NCI-H1436 treated with DMSO at 0.1 percent for 48 hours (cell line): Measurements from ENCODE around the gene FHAD1.

Source experiments
- DNase-seq: peaks from one replicate; lab custom pipeline; 2025; lab: John Stamatoyannopoulos, UW

The FHAD1 gene

DNA sequence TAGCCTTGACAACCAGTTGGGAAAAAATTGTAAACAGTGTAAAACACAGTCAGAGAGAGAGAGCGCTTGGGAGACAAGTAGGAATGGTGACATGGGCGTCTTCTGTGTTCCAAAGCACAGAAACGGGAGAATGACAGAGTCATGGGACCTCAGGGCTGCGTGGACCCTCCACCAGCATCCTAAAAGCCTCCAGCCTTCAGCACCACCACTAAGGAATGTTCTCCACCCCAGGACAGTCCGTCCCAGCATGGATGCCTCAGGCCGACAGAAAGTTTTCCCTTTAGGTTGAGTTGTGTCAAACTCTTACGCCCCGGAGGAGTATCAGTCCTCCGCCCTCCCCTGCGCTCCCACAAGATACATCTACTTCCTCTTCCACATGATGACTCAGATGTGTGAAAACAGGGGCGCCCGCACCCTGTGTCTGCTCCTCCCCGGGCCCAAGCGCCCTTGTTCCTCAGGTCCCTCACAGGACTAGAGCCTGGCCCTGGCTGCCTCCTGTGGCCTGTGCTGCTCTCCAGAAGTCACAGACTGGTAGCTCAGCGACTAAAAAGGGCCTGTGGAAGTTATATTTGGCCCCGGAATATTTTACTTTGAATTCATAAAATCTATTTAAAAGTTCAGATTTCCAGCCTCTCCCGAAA, 98.8 kb downstream of the FHAD1 start:
- no peak for DNase-seq

DNA sequence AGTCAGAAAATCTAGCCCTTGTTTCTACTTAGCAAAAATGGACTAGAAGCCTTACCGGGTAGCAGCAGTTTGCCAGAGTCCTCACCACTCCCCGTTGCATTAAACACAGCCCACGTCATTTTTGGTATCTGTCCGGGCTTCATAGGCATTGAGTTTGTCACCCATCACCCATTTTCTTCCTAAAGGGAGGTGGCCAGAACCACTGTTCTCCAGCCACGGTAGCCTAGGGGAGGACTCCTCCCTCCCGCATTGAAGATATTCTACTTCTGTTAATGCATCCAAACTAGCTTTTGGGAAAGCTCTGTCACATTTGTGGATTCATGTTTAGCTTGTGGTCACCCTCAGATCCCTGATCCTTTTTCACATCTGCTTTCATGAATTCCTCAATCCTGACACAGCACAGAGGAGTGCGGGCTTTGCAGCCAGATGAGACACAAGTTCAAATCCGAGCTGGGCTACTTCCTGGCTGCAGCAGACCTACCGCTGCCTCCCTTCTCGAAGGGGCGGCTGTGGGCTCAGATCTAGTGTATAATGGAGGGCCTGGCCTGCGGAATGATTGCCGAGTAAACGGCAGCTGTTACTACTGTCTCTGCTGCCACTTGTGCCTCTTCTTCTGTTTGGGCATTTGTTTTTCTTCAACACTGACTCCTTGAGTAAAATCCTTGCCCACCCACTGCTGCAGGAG, 99.5 kb downstream of the FHAD1 start:
- no peak for DNase-seq

DNA sequence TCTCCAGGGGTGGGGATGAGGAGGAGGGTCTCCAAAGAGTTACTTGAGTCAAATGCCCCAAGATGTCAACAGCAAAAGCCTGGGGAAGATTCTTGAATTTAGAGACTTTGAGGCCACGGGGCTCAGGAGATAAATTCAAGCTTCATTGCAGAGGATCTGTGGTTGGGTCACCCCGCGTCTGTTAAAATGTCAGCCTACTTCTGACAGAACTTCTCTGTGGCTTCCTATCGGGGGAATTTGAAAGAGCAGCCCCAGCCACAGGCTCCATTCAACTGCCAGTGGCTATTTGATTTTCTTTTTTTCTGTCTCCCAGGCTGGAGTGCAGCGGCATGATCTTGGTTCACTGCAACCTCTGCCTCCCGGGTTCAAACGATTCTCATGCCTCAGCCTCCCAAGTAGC, 100.2 kb downstream of the FHAD1 start:
- no peak for DNase-seq

DNA sequence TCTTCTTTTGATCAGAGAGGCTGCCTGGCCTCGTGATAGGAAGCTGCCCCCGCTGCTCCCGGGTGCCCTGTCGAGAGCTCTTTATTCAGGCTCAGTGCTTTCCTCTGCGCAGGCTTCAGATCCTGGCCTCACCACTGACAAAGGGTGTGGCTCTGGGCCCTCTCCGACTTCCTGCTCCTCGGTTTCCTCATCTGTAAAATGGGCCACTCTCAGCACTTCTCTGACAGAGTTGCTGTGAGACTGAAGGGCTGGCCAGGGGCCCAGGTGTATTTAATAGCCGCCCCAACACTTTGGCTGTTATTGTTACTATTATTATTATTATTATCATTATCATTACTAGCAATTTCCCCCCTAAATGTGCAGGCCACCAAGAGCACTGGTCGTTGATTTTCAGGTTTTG, 101.6 kb downstream of the FHAD1 start:
- DNase-seq: no peak

GRCh38 chr1:15349133-15349532, 102.1 kb downstream of the FHAD1 start:
- DNase-seq: no peak

- DNase-seq: no peak
These were observed 103.1 kb downstream of the FHAD1 start for GRCh38 chr1:15350151-15350550.

DNA sequence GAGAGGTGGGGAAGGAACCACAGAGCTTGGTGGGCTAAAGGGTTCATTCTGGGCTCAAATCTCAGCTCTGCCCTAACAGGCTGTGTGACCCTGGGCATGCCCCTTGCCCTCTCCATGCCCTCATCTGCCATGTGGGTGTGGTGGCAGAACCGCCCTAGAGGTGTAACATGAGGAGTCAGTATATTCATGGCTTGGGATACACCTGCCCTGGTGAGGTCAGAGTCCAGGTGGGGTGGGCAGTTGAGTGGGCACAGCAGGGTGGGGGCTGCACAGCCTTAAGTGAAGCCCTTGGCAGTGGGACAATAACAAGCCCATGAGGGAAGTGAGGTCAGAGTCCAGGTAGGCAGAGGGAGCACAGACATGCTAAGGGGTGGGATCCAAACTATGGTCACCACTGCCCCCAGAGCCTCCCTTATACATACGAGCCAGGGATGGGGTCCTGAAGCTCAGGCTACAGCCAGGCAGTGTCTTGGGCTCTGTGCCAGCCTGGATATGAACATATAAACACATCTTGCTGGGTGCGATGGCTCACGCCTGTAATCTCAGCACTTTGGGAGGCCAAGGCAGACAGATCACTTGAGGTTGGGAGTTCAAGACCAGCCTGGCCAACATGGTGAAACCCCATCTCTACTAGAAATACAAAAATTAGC, 103.7 kb downstream of the FHAD1 start:
- no peak for DNase-seq

GRCh38 chr1:15351310-15351709, 104.3 kb downstream of the FHAD1 start:
- DNase-seq: no peak

DNA sequence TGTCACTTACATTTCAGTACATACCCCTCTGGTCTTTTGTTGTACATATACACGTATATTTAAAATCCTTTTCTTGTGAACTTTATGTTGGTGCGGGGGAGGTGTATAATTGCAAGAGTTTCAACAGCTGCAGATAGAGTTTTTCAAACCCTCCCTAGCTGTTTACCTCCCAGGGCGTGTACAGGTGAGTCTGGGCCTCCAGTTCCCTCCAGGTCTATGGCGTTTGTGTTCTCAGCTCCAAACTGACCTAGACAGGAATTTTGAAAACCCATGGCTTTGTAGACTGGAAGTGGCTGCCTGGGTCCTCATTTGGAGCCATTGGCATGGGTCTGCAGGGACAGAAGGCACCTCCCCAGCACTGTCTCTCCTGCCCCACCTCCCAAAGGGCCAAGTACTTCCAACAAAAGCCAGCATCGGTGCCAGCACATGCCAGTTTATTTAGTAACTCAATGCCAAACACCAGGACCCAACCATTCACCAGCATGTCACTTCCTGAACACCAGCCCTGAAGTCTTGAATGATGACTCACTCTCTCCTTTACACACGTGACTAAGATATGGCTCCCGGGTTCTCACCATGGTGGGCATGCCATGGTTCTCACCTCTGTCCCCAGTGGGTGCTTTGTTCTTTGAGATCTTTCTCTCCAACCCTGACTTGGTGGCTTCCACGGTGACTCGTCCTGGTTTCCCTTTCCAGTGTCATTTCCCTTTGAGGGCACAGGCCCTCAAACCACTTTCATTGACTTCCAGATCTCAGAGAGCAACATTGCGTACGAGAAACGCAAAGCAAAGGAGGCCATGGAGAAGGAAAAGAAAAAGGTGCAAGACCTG, 105.3 kb downstream of the FHAD1 start:
- DNase-seq: no peak

DNA sequence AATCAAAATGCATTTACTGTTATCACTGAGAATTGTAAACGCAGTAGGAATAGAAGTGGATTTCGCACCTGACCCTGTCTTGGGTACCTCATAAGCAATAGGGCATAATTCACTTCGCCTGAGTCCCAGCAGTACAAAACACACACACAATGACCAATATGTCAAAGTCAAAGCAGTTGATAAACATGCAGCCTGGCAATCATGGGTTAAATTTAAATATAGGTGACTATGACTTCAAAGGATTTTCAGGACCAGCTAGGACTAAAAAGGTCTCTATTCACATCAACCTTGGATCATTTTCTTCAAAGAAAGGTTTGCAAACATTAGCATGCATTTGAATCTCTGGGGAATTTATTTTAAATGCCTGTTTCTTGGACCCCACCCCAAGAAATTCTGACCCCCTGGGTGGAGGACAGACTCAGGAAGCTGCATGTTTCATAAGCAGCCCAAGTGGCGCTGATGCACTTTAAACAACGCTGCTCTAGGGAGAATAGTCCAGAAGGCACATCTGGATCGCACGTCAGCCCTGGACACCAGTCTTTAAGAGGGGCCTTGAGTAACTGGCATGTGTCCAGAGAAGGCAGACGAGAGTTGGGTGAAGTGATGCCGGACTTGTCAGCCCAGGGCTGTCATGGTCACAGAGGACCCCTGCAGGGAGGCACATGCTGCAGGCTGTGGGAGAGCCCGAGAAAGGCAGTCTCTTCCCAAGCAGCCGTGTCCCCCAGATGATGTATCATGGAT, 107.0 kb downstream of the FHAD1 start:
- DNase-seq: no peak

DNA sequence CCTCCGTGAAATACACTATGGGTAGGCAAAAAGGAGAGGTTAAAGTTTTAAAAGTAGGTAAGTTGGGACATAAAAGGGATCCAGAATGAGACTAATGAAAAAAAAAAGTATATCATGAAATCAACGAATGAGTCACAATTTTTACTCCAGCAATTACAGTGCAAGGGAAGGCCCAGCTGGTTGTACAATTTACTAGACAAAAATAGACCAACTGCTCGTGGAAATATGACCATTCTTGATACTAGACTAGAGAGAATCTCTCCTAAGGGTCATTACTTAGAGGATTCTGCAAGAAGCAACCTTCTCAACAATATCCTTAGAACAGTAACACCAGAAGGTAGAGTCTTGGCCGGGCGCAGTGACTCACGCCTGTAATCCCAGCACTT, 107.5 kb downstream of the FHAD1 start:
- DNase-seq: no peak

- DNase-seq: no peak
These were observed 109.1 kb downstream of the FHAD1 start for GRCh38 chr1:15355968-15356625.

- DNase-seq: no peak
These were observed 110.7 kb downstream of the FHAD1 start for GRCh38 chr1:15357612-15358207.

GRCh38 chr1:15358565-15359133, 111.6 kb downstream of the FHAD1 start:
- no peak for DNase-seq

GRCh38 chr1:15360700-15361099, 113.7 kb downstream of the FHAD1 start:
- no peak for DNase-seq

- no peak for DNase-seq
These were observed 115.2 kb downstream of the FHAD1 start for GRCh38 chr1:15362096-15362736.

DNA sequence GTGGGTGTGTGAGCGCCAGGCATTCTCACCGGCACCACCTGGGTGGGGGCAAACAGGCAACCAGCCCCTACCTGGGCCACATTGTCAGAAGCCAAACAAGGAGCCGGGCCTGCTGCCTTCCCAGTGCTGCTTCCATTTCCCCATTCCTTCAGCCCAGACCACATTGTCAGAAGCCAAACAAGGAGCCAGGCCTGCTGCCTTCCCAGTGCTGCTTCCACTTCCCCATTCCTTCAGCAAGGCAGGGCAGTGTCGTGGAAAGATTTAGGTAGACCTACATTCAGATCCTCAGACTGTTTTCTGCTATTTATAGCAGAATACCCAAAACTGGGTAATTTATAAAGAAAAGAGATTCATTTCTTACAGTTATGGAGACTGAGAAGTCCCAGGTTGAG, 115.7 kb downstream of the FHAD1 start:
- no peak for DNase-seq

DNA sequence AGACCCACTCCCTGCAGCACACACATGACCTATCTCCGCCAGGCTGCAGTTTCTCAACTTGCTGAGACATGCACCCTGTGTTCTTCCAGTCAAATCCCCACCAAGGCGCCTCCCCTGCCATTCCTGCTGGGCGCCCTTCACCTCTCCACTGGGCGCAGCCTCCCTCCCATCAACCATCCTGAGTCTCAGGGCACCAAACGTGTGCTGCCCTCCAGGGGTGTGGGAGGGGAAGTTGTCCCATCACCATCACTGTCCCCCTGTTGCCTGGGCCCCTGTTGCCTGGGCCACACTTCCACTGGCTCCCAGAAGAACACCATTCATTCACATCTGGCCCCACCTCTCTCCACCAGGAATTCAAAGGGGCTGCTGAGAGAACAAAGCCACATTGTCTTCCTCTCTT, 117.7 kb downstream of the FHAD1 start:
- no peak for DNase-seq

DNA sequence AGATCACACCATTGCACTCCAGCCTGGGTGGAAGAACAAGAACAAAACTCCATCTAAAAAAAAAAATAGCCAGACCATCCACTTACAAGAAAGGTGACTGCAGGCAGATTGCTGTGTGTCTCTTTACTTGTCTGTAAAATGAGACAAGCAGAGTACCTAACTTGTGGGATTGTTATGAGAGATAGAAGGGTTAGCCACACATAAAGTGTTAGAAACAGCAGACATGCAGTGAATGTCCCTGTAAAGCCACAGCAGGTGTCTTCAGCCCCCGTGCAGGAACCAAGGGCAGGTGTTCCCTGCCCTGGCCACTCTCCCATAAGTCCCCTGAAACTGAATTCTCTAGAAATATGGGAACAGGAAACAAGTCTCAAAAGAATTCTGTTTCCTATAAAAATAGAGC, 121.9 kb downstream of the FHAD1 start:
- no peak for DNase-seq

DNA sequence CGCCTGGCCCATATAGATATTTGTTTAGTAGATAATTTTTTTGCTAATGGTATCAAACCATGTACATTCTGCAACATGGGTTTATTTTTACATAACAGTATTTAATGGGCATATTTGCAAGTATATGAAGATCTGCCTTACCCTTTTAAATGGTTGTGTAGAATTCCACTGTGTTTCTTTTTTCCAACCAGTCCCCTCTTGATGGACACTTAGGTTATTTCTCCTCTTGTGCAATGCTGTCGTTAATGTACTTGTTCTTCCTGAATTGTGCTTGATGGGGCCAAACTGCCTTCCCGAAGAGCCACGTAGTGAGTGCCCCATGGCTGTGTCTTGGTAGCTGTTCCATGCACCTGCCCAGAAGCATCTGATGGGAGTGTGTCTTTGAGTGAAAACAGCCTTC, 123.2 kb downstream of the FHAD1 start:
- no peak for DNase-seq
